HG03060 (cell line): Measurements from ENCODE around the gene TMEM255B.

Experiments
- ATAC-seq: cut with Tn5 transposase; IDR thresholded peaks from one replicate; pipeline ENCODE4 v1.9.1; 2021; ENCODE audit warnings: low read depth, moderate number of reproducible peaks; ENCODE audit not compliant: unreplicated experiment

TMEM255B gene

GRCh38 chr13:113843864-113844556 lies 85.0 kb downstream of the TMEM255B start:
- no peak for ATAC-seq

GRCh38 chr13:113845055-113845454 lies 86.0 kb downstream of the TMEM255B start:
- ATAC-seq, result no peak

- no peak for ATAC-seq
Measured at GRCh38 chr13:113845723-113846635, 87.0 kb downstream of the TMEM255B start.

GRCh38 chr13:113846636-113847318 lies 87.8 kb downstream of the TMEM255B start:
- ATAC-seq, result no peak

GRCh38 chr13:113848020-113848419 lies 89.0 kb downstream of the TMEM255B start:
- no peak for ATAC-seq

- no peak for ATAC-seq
Measured at GRCh38 chr13:113848431-113849260, 89.6 kb downstream of the TMEM255B start.

- ATAC-seq, result no peak
Measured at GRCh38 chr13:113849546-113849945, 90.5 kb downstream of the TMEM255B start.

- ATAC-seq, result no peak
Measured at GRCh38 chr13:113849981-113850721, 91.1 kb downstream of the TMEM255B start.

- ATAC-seq, result no peak
Measured at GRCh38 chr13:113850722-113851479, 91.9 kb downstream of the TMEM255B start.

GRCh38 chr13:113851480-113851803 lies 92.4 kb downstream of the TMEM255B start:
- no peak for ATAC-seq

- ATAC-seq, result no peak
Measured at GRCh38 chr13:113851826-113852535, 93.0 kb downstream of the TMEM255B start.

- no peak for ATAC-seq
Measured at GRCh38 chr13:113852536-113853517, 93.8 kb downstream of the TMEM255B start.

- no peak for ATAC-seq
Measured at GRCh38 chr13:113853518-113854237, 94.7 kb downstream of the TMEM255B start.

GRCh38 chr13:113854238-113855011 lies 95.4 kb downstream of the TMEM255B start:
- no peak for ATAC-seq

- no peak for ATAC-seq
Measured at GRCh38 chr13:113855012-113855921, 96.2 kb downstream of the TMEM255B start.
